ENCODE results near the gene WSB2.

DNA sequence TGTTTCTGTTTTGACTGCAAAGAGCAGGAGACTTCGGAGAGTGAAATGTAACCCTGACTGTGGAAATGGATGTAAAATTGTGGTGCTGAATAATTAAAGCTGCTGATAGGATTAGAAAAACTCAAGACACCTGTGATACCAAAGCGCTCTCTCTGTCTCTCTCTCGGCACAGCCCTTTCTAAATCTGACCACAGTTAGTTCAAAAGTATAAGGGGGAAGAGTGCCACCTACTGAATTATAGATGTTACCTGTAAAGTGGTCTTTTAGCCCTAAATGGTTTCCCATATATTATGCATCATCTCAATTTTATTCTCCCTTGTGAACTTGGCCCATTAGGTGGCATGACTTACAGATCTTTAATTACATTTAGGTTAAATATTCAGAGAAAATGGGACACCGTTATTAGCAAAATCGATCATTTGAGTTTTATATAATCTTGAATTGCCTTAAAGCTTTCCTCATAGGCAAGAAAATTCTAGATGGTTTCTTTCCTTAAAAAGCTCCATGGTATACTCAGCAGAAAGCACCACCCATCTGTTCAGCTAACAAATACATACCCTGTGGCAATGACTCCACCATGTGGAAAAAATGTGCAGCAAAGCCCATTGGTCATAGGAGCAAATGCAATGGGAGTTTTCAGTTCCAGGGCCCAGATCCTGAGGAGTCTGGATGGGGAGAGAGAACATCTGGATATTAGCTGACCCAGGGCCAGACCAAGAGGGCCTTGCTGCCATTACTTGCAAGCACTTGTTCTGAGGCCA lies 26.4 kb downstream of the WSB2 start:
- TF ChIP-seq POLR2A (IDR thresholded peaks at IDR 0.05): no peak
- no peak for TF ChIP-seq EP300 (IDR thresholded peaks at IDR 0.05)

Data from ovary (tissue), 1 donor.